Activated T-helper 17 cell treated with anti-CD3 and anti-CD28 coated beads, Interleukin-2, amount 50 U/mL, for 72 hours (primary cell): ENCODE results near the gene RAB1A. TPM values are rescaled to one million over a fixed set of nuclear protein-coding genes. Genes with fewer than 3 reads are reported as not detected.

Experiments
- ATAC-seq: fragments of 150-1000 bp; cut with Tn5 transposase; replicated peaks from 2 replicates; pipeline ENCODE4 v1.10.0; 2021; ENCODE audit warnings: mild to moderate bottlenecking, moderate library complexity
- H3K27ac Mint-ChIP-seq: one replicate; pipeline ENCODE4 v1.8.0; 2022; ENCODE audit warnings: mixed read lengths
- H3K27me3 Mint-ChIP-seq: one replicate; pipeline ENCODE4 v1.8.0; 2022; ENCODE audit warnings: mixed read lengths
- H3K36me3 Mint-ChIP-seq: one replicate; pipeline ENCODE4 v1.8.0; 2022; ENCODE audit warnings: low read depth, mild to moderate bottlenecking, mixed read lengths
- H3K4me1 Mint-ChIP-seq: one replicate; pipeline ENCODE4 v1.8.0; 2022; ENCODE audit warnings: mixed read lengths
- H3K4me3 Mint-ChIP-seq: one replicate; pipeline ENCODE4 v1.8.0; 2022; ENCODE audit warnings: mild to moderate bottlenecking, mixed read lengths
- H3K9me3 Mint-ChIP-seq: one replicate; pipeline ENCODE4 v1.8.0; 2022; ENCODE audit warnings: mixed read lengths
- total RNA-seq, 2 donors: library from RNA; stranded (reverse); gene quantifications; one replicate each; pipeline ENCODE4 v1.2.3, GENCODE V29; 2022

RAB1A gene
- total RNA-seq, 2 donors from 2014 or later = 72.1 to 87.1 TPM

DNA sequence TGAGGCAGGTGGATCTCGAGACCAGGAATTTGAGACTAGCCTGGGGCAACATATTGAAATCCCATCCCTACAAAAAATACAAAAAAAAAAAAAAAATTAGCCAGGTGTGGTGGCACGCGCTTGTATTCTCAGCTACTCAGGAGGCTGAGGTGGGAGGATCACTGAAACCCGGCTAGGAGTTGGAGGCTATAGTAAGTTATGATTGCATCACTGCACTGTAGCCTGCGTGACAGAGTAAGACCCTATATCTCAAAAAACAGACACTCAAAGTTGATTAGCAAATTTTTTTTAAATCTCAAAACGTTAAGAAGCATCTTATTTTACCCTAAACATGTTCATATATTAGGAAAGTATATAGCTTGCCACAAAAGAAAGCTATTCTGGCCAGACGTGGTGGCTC lies 7.6 kb downstream of the RAB1A start:
- Mint-ChIP-seq H3K9me3 (no peaks in the 10 kb centered on the region), H3K27me3 (no peaks in the 10 kb centered on the region)

GRCh38 chr2:65120990-65121693 lies 8.8 kb downstream of the RAB1A start:
- Mint-ChIP-seq H3K27ac (no peak overlapping the region), H3K4me3 (peak overlapping the region; percentile 41), H3K4me1 (peaks cover 23% of the 10 kb centered on the region), H3K36me3 (peaks cover 47% of the 10 kb centered on the region), H3K27me3 (no peaks in the 10 kb centered on the region), H3K9me3 (no peaks in the 10 kb centered on the region)
- ATAC-seq = no peak

More for the DNA sequence above, 7.6 kb downstream of the RAB1A start:
- no peak for ATAC-seq
- H3K4me1 Mint-ChIP-seq = peaks cover 25% of the 10 kb centered on the region
- no peak overlapping the region for H3K4me3 Mint-ChIP-seq
- no peak overlapping the region for H3K27ac Mint-ChIP-seq
- peaks cover 48% of the 10 kb centered on the region for H3K36me3 Mint-ChIP-seq

GRCh38 chr2:65116645-65117044 lies 13.3 kb downstream of the RAB1A start:
- Mint-ChIP-seq H3K27me3 (no peaks in the 10 kb centered on the region), H3K27ac (no peak overlapping the region), H3K4me3 (no peak overlapping the region), H3K36me3 (peaks cover 38% of the 10 kb centered on the region), H3K4me1 (peaks cover 34% of the 10 kb centered on the region), H3K9me3 (no peaks in the 10 kb centered on the region)
- ATAC-seq = no peak

GRCh38 chr2:65114921-65115320 lies 15.0 kb downstream of the RAB1A start:
- Mint-ChIP-seq H3K9me3 (no peaks in the 10 kb centered on the region), H3K27me3 (no peaks in the 10 kb centered on the region), H3K4me3 (no peak overlapping the region), H3K4me1 (peaks cover 22% of the 10 kb centered on the region), H3K36me3 (peaks cover 47% of the 10 kb centered on the region), H3K27ac (no peak overlapping the region)
- no peak for ATAC-seq

DNA sequence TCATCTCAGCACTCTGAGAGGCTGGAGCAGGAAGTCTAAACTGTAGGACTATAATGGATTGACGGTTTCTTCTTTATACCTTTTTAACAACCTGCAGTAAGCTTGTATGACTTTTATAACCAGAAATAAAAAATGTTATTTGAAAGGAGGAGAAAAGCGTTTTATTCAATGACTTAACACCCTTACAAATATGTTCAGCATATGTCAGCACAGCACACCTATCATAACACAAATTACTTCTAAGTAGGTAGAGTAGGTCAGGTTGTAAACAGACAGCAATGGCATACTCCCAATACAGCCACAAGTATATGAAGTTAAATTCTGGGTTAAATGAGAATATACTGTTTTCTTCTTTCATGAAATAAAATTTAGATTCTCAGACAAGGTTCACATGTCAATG lies 16.1 kb downstream of the RAB1A start:
- no peak overlapping the region for H3K4me3 Mint-ChIP-seq
- H3K27me3 Mint-ChIP-seq = no peaks in the 10 kb centered on the region
- H3K4me1 Mint-ChIP-seq = peaks cover 22% of the 10 kb centered on the region
- H3K36me3 Mint-ChIP-seq = peaks cover 45% of the 10 kb centered on the region
- H3K27ac Mint-ChIP-seq = no peak overlapping the region
- no peaks in the 10 kb centered on the region for H3K9me3 Mint-ChIP-seq
- ATAC-seq = no peak

DNA sequence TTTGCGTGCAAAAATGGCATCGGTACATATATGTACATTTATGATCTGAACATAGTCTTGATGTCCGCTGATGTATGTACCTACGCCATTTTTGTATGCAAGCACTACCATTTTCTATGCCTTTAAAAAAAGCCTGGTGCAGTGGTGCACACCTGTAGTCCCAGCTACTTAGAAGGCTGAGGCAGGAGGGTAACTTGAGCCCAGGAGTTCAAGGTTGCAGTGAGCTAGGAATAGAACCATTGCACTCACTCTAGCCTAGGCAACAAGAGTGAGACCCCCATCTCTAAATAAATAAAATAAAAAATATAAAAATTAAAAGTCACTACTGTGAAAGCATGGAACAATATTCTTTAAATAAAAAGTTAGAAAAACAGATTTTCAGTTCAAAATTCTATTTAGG lies 16.7 kb downstream of the RAB1A start:
- H3K27me3 Mint-ChIP-seq = no peaks in the 10 kb centered on the region
- ATAC-seq = no peak
- no peaks in the 10 kb centered on the region for H3K9me3 Mint-ChIP-seq
- H3K4me3 Mint-ChIP-seq = no peak overlapping the region
- H3K4me1 Mint-ChIP-seq = peaks cover 22% of the 10 kb centered on the region
- peaks cover 45% of the 10 kb centered on the region for H3K36me3 Mint-ChIP-seq
- no peak overlapping the region for H3K27ac Mint-ChIP-seq

GRCh38 chr2:65112633-65113032 lies 17.3 kb downstream of the RAB1A start:
- Mint-ChIP-seq H3K4me1 (peaks cover 17% of the 10 kb centered on the region), H3K4me3 (no peak overlapping the region), H3K27me3 (no peaks in the 10 kb centered on the region), H3K27ac (no peak overlapping the region), H3K36me3 (peaks cover 43% of the 10 kb centered on the region), H3K9me3 (no peaks in the 10 kb centered on the region)
- no peak for ATAC-seq

DNA sequence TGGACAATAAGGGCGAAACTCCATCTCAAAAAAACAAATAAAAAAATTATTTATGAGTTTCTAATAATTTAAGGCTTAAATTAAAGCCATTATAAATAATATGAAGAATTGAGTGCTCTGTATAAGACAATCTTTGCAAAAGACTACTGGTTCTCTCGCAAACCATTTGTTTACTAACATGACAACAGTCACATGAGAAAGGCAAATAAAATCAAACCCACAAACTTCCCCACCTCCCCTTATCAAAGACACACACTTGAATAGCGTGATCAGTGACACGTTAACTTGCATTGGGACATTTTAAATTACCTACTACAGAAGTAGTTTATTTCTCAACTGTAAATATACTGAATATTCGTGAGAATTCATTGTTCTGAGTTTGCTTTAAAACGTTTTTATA lies 21.1 kb downstream of the RAB1A start:
- ATAC-seq = no peak
- H3K4me3 Mint-ChIP-seq = no peak overlapping the region

GRCh38 chr2:65107530-65107929 lies 22.4 kb downstream of the RAB1A start:
- Mint-ChIP-seq H3K27ac (no peak overlapping the region), H3K4me3 (no peak overlapping the region), H3K36me3 (peaks cover 79% of the 10 kb centered on the region)

More for the DNA sequence above, 21.1 kb downstream of the RAB1A start:
- H3K27ac Mint-ChIP-seq = no peak overlapping the region
- no peaks in the 10 kb centered on the region for H3K27me3 Mint-ChIP-seq
- H3K9me3 Mint-ChIP-seq = no peaks in the 10 kb centered on the region
- peaks cover 67% of the 10 kb centered on the region for H3K36me3 Mint-ChIP-seq
- H3K4me1 Mint-ChIP-seq = peaks cover 10% of the 10 kb centered on the region

DNA sequence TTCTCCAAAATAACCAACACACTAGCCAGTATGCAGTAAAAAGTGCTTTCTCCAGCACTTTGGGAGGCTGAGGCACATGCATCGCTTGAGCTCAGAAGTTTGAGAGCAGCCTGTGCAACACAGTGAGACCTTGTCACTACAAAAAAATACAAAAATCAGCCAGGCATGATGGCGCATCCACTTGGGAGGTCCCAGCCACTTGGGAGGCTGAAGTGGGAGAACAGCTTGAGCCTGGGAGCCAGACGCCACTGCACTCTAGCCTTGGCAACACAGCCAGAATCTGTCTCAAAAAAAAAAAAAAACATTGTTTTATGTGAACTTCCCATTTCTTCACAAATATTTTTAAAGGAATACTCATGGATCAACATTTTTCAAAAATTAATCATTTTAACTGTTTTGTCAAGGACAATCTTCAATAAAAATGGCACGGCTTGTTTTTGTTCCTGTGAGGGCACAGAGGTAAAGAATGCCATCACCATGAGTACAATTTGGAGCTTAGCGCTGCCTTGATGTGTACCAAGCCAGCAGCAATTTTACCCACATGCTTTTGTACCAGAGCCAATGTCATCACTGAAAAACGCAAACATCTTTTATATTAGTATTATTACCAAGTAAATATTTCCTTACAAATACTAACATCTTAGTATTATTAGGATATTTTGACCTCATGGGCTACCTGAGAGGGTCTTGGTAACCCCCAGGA lies 26.7 kb downstream of the RAB1A start:
- ATAC-seq = no peak
- Mint-ChIP-seq H3K4me1 (peaks cover 11% of the 10 kb centered on the region), H3K27me3 (no peaks in the 10 kb centered on the region), H3K36me3 (peaks cover 88% of the 10 kb centered on the region), H3K27ac (no peak overlapping the region), H3K4me3 (no peak overlapping the region), H3K9me3 (no peaks in the 10 kb centered on the region)

More at GRCh38 chr2:65107530-65107929, 22.4 kb downstream of the RAB1A start:
- Mint-ChIP-seq H3K9me3 (no peaks in the 10 kb centered on the region), H3K4me1 (peaks cover 6% of the 10 kb centered on the region), H3K27me3 (no peaks in the 10 kb centered on the region)
- ATAC-seq = no peak

DNA sequence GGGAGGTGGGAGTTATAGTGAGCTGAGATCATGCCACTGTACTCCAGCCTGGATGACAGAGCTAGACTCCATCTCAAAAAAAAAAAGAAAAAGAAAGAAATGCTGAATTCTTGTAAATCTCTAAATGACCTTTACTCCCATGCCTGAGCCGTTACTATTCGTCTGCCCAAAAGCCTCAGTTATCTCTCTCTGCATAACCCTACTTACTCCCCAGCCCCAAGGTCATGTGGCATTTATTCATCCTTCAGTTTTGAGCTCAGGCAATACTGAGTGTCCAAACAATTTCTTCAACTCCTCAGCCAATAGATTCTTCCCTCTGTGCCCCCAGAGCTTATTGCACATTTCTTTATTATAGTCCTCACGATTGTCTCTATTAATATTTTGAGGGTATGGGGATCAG lies 28.8 kb downstream of the RAB1A start:
- Mint-ChIP-seq H3K27ac (no peak overlapping the region), H3K4me3 (no peak overlapping the region), H3K27me3 (no peaks in the 10 kb centered on the region), H3K4me1 (peaks cover 14% of the 10 kb centered on the region), H3K9me3 (no peaks in the 10 kb centered on the region), H3K36me3 (peaks cover 96% of the 10 kb centered on the region)
- ATAC-seq = no peak

- Mint-ChIP-seq H3K4me1 (peaks cover 9% of the 10 kb centered on the region), H3K27me3 (no peaks in the 10 kb centered on the region), H3K27ac (no peak overlapping the region), H3K9me3 (no peaks in the 10 kb centered on the region), H3K36me3 (peaks cover 96% of the 10 kb centered on the region), H3K4me3 (no peak overlapping the region)
- no peak for ATAC-seq
Observed at GRCh38 chr2:65098741-65099140, 31.2 kb downstream of the RAB1A start.

DNA sequence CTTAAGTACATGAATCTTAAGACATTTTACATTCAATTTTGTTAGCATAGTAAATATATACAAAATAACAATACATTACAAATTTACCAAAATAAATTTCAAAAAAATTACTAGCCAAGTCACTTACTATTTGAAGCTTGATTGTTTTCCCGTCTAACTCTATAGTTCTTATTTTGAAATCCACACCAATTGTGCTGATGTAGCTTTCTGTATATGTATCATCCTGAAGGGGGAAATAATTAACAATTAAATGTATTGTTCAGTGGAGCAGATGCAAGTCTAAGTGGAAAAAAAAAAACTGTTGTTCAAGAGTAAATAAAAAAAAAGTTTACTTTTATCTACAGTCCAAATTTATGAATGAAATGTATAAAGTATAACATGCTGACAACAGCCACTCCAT lies 32.1 kb downstream of the RAB1A start:
- Mint-ChIP-seq H3K27ac (no peak overlapping the region), H3K4me1 (peaks cover 14% of the 10 kb centered on the region), H3K36me3 (peaks cover 96% of the 10 kb centered on the region)

DNA sequence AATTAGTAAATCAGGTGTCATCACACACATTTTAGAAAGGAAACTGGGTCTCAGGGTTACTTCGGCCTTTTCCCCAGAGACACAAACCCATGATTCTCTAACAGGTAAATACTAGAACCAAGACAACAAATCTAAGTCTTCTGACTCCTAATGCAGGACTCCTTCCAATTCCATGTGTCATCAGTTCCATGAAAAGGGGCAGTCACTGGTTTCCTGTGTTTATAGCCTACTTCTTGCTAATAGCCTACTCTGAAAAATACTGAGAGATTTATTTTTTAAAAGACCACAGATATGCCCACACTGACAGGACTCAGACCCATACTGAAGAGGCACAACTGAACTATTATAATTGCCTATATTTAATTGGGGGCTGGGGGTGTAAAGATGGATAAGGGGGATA lies 33.0 kb downstream of the RAB1A start:
- H3K27ac Mint-ChIP-seq = peak overlapping the region; percentile 13
- H3K4me3 Mint-ChIP-seq = no peak overlapping the region
- ATAC-seq = no peak
- H3K9me3 Mint-ChIP-seq = no peaks in the 10 kb centered on the region
- H3K36me3 Mint-ChIP-seq = peaks cover 96% of the 10 kb centered on the region
- H3K4me1 Mint-ChIP-seq = peaks cover 17% of the 10 kb centered on the region
- H3K27me3 Mint-ChIP-seq = no peaks in the 10 kb centered on the region

More for the DNA sequence above, 32.1 kb downstream of the RAB1A start:
- no peaks in the 10 kb centered on the region for H3K9me3 Mint-ChIP-seq
- H3K27me3 Mint-ChIP-seq = no peaks in the 10 kb centered on the region
- H3K4me3 Mint-ChIP-seq = no peak overlapping the region
- ATAC-seq = no peak

GRCh38 chr2:65093211-65093610 lies 36.7 kb downstream of the RAB1A start:
- peaks cover 12% of the 10 kb centered on the region for H3K4me1 Mint-ChIP-seq
- peak overlapping the region; percentile 71 for H3K27ac Mint-ChIP-seq
- no peaks in the 10 kb centered on the region for H3K9me3 Mint-ChIP-seq
- ATAC-seq = no peak
- H3K27me3 Mint-ChIP-seq = no peaks in the 10 kb centered on the region
- no peak overlapping the region for H3K4me3 Mint-ChIP-seq
- peaks cover 99% of the 10 kb centered on the region for H3K36me3 Mint-ChIP-seq
